ENCODE data around the gene MDK. TPM values are rescaled to one million over a fixed set of nuclear protein-coding genes. Genes with fewer than 3 reads are reported as not detected.

The MDK gene
- total and polyA plus RNA-seq, 7 donors = 1.2 to 6.3 (median 1.8) TPM

GRCh38 chr11:46397526-46397925, 16.1 kb downstream of the MDK start:
- Histone ChIP-seq H3K27ac (no peak overlapping the region), H3K9me3 (no peaks in the 10 kb centered on the region), H3K27me3 (ENCODE audit: insufficient read depth in 3 of 3, low read length in 2 of 3) (no peaks in the 10 kb centered on the region), H3K4me1 (peaks cover 4% of the 10 kb centered on the region), H3K4me3 (no peak overlapping the region), H3K36me3 (ENCODE audit: insufficient read depth in 1 of 2, low read depth in 1 of 2) (peaks cover 0 to 29% of the 10 kb centered on the region in 2 donors)
- 94 to 98% (median 95%) methylated on average over 19 of the region's 19 CpGs for WGBS, 3 donors
- TF ChIP-seq, protein P1, sequence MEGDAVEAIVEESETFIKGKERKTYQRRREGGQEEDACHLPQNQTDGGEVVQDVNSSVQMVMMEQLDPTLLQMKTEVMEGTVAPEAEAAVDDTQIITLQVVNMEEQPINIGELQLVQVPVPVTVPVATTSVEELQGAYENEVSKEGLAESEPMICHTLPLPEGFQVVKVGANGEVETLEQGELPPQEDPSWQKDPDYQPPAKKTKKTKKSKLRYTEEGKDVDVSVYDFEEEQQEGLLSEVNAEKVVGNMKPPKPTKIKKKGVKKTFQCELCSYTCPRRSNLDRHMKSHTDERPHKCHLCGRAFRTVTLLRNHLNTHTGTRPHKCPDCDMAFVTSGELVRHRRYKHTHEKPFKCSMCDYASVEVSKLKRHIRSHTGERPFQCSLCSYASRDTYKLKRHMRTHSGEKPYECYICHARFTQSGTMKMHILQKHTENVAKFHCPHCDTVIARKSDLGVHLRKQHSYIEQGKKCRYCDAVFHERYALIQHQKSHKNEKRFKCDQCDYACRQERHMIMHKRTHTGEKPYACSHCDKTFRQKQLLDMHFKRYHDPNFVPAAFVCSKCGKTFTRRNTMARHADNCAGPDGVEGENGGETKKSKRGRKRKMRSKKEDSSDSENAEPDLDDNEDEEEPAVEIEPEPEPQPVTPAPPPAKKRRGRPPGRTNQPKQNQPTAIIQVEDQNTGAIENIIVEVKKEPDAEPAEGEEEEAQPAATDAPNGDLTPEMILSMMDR (IDR thresholded peaks at IDR 0.05) = no peak
- intact Hi-C loops (cut with DNase I) = loop anchor here in 1 of 2 donors (10.0 kb wide), 1 partner anchor 217 kb away; the partner anchor contains the start of genes ATG13 and HARBI1
- DNase-seq (peak in 1 of 2 donors; percentile 41), ATAC-seq (no peak)

- ATAC-seq (peak in 1 of 4 donors; percentile 15), DNase-seq (no peak)
- intact Hi-C loops (cut with DNase I) = no loop called here
- Histone ChIP-seq H3K27me3 (ENCODE audit: insufficient read depth in 3 of 3, low read length in 2 of 3) (no peaks in the 10 kb centered on the region), H3K27ac (no peak overlapping the region), H3K36me3 (ENCODE audit: insufficient read depth in 1 of 2, low read depth in 1 of 2) (peaks cover 0 to 41% of the 10 kb centered on the region in 2 donors), H3K4me1 (no peaks in the 10 kb centered on the region), H3K9me3 (no peaks in the 10 kb centered on the region), H3K4me3 (no peak overlapping the region)
- TF ChIP-seq, protein P1 (IDR thresholded peaks at IDR 0.05) = no peak
- WGBS, 3 donors = 27 to 28% (median 28%) methylated on average over 6 of the region's 6 CpGs
Observed at GRCh38 chr11:46402957-46403902, 21.8 kb downstream of the MDK start.

DNA sequence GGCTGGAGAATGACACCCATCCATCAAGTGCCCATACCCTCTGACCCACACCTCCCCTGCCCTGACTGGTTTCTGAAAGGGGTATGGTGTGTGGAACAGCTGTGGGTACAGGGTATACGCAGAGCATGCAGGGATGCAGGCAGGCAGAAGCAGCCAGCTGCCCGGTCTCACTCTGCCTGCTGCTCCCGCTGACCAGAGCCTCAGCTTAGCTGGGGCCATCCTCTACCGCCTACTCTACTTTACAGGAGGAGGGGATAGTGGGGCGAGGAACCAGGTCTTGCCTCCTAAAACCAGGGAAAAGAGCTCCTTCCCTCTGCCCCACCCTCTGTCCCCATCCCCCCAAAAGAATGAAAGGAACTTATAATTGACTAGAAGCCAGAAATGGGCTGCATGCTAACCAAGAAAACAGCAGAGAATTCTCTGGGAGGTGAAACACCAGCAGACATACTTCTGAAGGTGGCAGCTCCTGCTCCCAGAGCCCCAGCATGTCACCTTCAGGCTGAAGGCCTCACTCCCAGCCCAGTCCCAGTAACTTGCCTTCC, 23.1 kb downstream of the MDK start:
- WGBS, 3 donors = 76 to 87% (median 76%) methylated on average over 5 of the region's 5 CpGs
- TF ChIP-seq, protein P1 (IDR thresholded peaks at IDR 0.05) = no peak
- Histone ChIP-seq H3K4me3 (no peak overlapping the region), H3K36me3 (ENCODE audit: insufficient read depth in 1 of 2, low read depth in 1 of 2) (peaks cover 0 to 51% of the 10 kb centered on the region in 2 donors), H3K9me3 (no peaks in the 10 kb centered on the region), H3K27ac (no peak overlapping the region), H3K4me1 (no peaks in the 10 kb centered on the region), H3K27me3 (ENCODE audit: insufficient read depth in 3 of 3, low read length in 2 of 3) (no peaks in the 10 kb centered on the region)
- DNase-seq = no peak
- no peak for ATAC-seq
- intact Hi-C loops (cut with DNase I) = no loop called here

DNA sequence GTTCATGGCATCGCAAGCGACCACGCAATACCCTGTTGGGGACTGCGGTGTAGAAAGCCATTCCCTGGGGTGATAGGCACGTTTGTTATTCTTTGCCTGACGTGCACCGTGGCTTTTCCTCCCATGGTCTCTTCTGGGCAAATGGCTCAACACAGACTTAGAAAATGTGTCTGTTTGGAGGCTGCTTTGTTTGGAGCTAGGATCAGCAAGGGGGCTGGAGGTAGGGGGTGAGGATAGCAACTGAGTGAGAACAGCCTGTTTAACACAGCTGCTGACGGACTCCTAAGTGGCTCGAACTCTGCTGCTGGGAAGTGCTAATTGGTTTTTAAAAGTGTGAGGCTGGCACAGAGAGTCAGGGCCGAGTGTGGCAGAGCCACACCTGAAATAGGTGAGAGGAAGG, 26.2 kb downstream of the MDK start:
- Histone ChIP-seq H3K27me3 (ENCODE audit: insufficient read depth in 3 of 3, low read length in 2 of 3) (no peaks in the 10 kb centered on the region), H3K9me3 (no peaks in the 10 kb centered on the region), H3K4me3 (no peak overlapping the region), H3K27ac (no peak overlapping the region), H3K36me3 (ENCODE audit: insufficient read depth in 1 of 2, low read depth in 1 of 2) (peaks cover 0 to 76% of the 10 kb centered on the region in 2 donors), H3K4me1 (no peaks in the 10 kb centered on the region)
- ATAC-seq (no peak), DNase-seq (no peak)
- intact Hi-C loops (cut with DNase I) = no loop called here
- 74 to 82% (median 78%) methylated on average over 10 of the region's 10 CpGs for WGBS, 3 donors
- TF ChIP-seq, protein P1 (IDR thresholded peaks at IDR 0.05) = no peak
